Gastroesophageal sphincter (tissue), 4 donors: Measurements from ENCODE around the gene OR2W1. TPM values are rescaled to one million over a fixed set of nuclear protein-coding genes. Genes with fewer than 3 reads are reported as not detected.

Source experiments
- ATAC-seq: fragments of 150-250 bp; one replicate; pipeline ENCODE4 v1.9.1; 2016; ENCODE audit warnings: mild to moderate bottlenecking, moderate library complexity
- H3K27ac ChIP-seq, 4 donors: fragments of 200-600 bp; sonication (generic) in 3 of 4; 1 replicate in 3 of 4; 2 replicates in 1 of 4; pipeline ENCODE4 v1.5.1; 2016 to 2019
- H3K27me3 ChIP-seq: fragments of 200-600 bp; sonication (generic); one replicate; pipeline ENCODE4 v1.5.1; 2019
- H3K36me3 ChIP-seq, 2 donors: fragments of 200-600 bp; sonication (generic); one replicate each; pipeline ENCODE4 v1.5.1; 2019; ENCODE audit warnings: control low read depth in 1 of 2
- H3K4me1 ChIP-seq, 3 donors: fragments of 200-600 bp; sonication (generic); 1 replicate in 2 of 3; 2 replicates in 1 of 3; pipeline ENCODE4 v1.5.1; 2016 to 2019; ENCODE audit warnings: control low read depth in 2 of 3
- H3K4me3 ChIP-seq, 2 donors: fragments of 200-600 bp; sonication (generic); one replicate each; pipeline ENCODE4 v1.5.1; 2019; ENCODE audit warnings: mild to moderate bottlenecking in 1 of 2, moderate library complexity in 1 of 2
- H3K9me3 ChIP-seq, 3 donors: fragments of 200-600 bp; sonication (generic); one replicate each; pipeline ENCODE4 v1.5.1; 2017 to 2019; ENCODE audit warnings: control low read depth in 2 of 3
- CTCF ChIP-seq, 4 experiments: fragments of 200-600 bp in 2 of 4; fragments of 450-650 bp in 2 of 4; sonication (generic) in 1 of 4; IDR thresholded peaks; one replicate each; pipeline ENCODE4 v1.5.1; 2017 to 2019; ENCODE audit warnings: antibody characterized with exemption in 4 of 4, mild to moderate bottlenecking in 2 of 4, moderate library complexity in 2 of 4
- EP300 ChIP-seq: sonication (generic); formaldehyde crosslinking; IDR thresholded peaks from one replicate; pipeline ENCODE4 v1.6.1; 2017; ENCODE audit warnings: antibody characterized with exemption, mild to moderate bottlenecking
- POLR2A ChIP-seq, 2 donors: fragments of 450-650 bp; IDR thresholded peaks; one replicate each; pipeline ENCODE4 v1.6.1; 2017; ENCODE audit warnings: antibody characterized with exemption in 2 of 2, mild to moderate bottlenecking in 2 of 2, moderate library complexity in 1 of 2
- POLR2AphosphoS5 ChIP-seq: sonication (generic); formaldehyde crosslinking; IDR thresholded peaks from one replicate; pipeline ENCODE4 v1.6.1; 2017; ENCODE audit warnings: antibody characterized with exemption
- WGBS, 2 donors: methylation state at CpG; one replicate each; pipeline ENCODE4 v1.1.5; 2018; ENCODE audit warnings: low coverage in 1 of 2; 5-methylcytosine and 5-hydroxymethylcytosine counted together
- total RNA-seq, 4 donors: library from RNA; depleted of rRNA; stranded (reverse); fragments of >200 nt; gene quantifications; one replicate each; pipeline ENCODE4 v1.1.0, GENCODE V29; 2016

The OR2W1 gene
- total RNA-seq, 4 donors from 2014 or later: not detected

- no peaks in the 10 kb centered on the region for H3K36me3 ChIP-seq
- H3K4me1 ChIP-seq: no peaks in the 10 kb centered on the region
- H3K9me3 ChIP-seq: no peaks in the 10 kb centered on the region
- TF ChIP-seq POLR2A (IDR thresholded peaks at IDR 0.05) (no peak), POLR2AphosphoS5 (no peak), EP300 (no peak), CTCF (IDR thresholded peaks at IDR 0.05) (no peak)
- 69 to 96% methylated on average over 1 of the region's 1 CpG for WGBS, 2 donors
- H3K27ac ChIP-seq: no peak overlapping the region
- no peak overlapping the region for H3K4me3 ChIP-seq
- ATAC-seq: no peak
- H3K27me3 ChIP-seq: no peaks in the 10 kb centered on the region
Observed at GRCh38 chr6:29079203-29079602, 34.2 kb upstream of the OR2W1 start.

- ATAC-seq: no peak
- Histone ChIP-seq H3K27me3 (no peaks in the 10 kb centered on the region), H3K9me3 (peaks cover 0 to 5% (median 0%) of the 10 kb centered on the region in 3 donors), H3K27ac (no peak overlapping the region), H3K36me3 (no peaks in the 10 kb centered on the region), H3K4me1 (no peaks in the 10 kb centered on the region), H3K4me3 (no peak overlapping the region)
- WGBS, 2 donors: 27 to 41% methylated on average over 7 to 9 of the region's 9 CpGs
- TF ChIP-seq POLR2A (IDR thresholded peaks at IDR 0.05): no peak
- no peak for TF ChIP-seq EP300
- TF ChIP-seq CTCF (IDR thresholded peaks at IDR 0.05): no peak
- TF ChIP-seq POLR2AphosphoS5: no peak
Observed at GRCh38 chr6:29071831-29072723, 27.1 kb upstream of the OR2W1 start.

- ATAC-seq: no peak
- H3K27me3 ChIP-seq: peaks cover 5% of the 10 kb centered on the region
- 81 to 89% methylated on average over 3 of the region's 3 CpGs for WGBS, 2 donors
- peaks cover 0 to 10% (median 0%) of the 10 kb centered on the region in 3 donors for H3K9me3 ChIP-seq
- no peaks in the 10 kb centered on the region for H3K4me1 ChIP-seq
- H3K36me3 ChIP-seq: no peaks in the 10 kb centered on the region
- no peak overlapping the region for H3K4me3 ChIP-seq
- no peak for TF ChIP-seq EP300
- no peak overlapping the region for H3K27ac ChIP-seq
Observed at GRCh38 chr6:29051680-29052079, 6.7 kb upstream of the OR2W1 start.

GRCh38 chr6:29035951-29036350 lies 9.0 kb downstream of the OR2W1 start:
- H3K4me3 ChIP-seq: no peak overlapping the region
- H3K4me1 ChIP-seq: no peaks in the 10 kb centered on the region
- ATAC-seq: no peak
- WGBS, 2 donors: 83 to 87% methylated on average over 3 to 9 of the region's 24 CpGs
- no peak overlapping the region for H3K27ac ChIP-seq
- no peaks in the 10 kb centered on the region for H3K9me3 ChIP-seq
- H3K27me3 ChIP-seq: no peaks in the 10 kb centered on the region
- no peaks in the 10 kb centered on the region for H3K36me3 ChIP-seq
- TF ChIP-seq EP300 (no peak), CTCF (IDR thresholded peaks at IDR 0.05) (no peak), POLR2A (IDR thresholded peaks at IDR 0.05) (no peak), POLR2AphosphoS5 (no peak)

- H3K27me3 ChIP-seq: peaks cover 22% of the 10 kb centered on the region
- 56 to 97% methylated on average over 9 to 10 of the region's 13 CpGs for WGBS, 2 donors
- H3K4me3 ChIP-seq: no peak overlapping the region
- H3K9me3 ChIP-seq: no peaks in the 10 kb centered on the region
- no peaks in the 10 kb centered on the region for H3K4me1 ChIP-seq
- no peak overlapping the region for H3K27ac ChIP-seq
- TF ChIP-seq CTCF (IDR thresholded peaks at IDR 0.05): no peak
- no peak for TF ChIP-seq POLR2AphosphoS5
- no peak for TF ChIP-seq POLR2A (IDR thresholded peaks at IDR 0.05)
- TF ChIP-seq EP300: no peak
- no peak for ATAC-seq
- no peaks in the 10 kb centered on the region for H3K36me3 ChIP-seq
Observed at GRCh38 chr6:29028821-29029220, 16.2 kb downstream of the OR2W1 start.
